Suppressor macrophage (primary cell): ENCODE results near the gene HS3ST2.
A peak's percentile ranks its signal among the peaks of the same experiment; 100 is the strongest.

Source experiments
- DNase-seq, 4 experiments: peaks; one replicate each; pipeline ENCODE4 v3.0.0-alpha.2; 2020 to 2022

Gene HS3ST2

DNA sequence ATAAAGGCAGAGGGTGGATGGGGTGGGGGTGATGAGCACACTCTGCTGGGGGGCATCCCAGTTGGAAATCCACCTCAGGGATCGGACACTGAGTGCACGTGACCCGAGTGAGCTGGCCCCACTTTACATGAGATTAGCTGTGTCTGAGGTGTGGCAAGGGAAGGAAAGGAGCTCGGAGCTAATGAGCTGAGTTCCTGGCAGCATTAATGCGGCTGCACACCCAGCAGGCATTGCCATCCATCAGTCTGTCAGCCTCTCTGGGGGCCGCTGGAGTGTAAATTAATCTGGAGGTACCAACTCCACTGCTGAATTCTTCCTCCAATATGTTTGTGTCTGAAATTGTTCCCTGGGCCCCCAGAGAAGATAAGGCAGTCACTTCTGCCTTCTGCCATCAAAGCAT, 65.5 kb downstream of the HS3ST2 start:
- no peak for DNase-seq

DNA sequence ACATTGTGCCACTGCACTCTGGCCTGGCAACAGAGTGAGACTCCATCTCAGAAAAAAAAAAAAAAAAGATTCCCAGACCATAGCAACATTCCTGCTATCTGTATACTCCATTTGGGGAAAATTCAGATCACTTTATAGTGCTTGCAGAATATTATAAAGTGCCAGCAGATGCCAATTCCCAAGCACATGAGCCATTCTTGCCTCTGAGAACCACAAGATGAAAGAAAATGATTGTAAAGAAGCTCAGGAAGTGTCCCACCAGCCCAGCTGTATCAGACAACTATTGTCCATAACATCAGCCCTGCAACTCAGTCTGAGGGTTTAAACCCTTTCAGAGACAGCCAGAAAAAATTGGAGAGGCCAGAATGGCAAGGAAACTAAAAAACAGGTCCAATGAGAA, 69.0 kb downstream of the HS3ST2 start:
- DNase-seq, result no peak

DNA sequence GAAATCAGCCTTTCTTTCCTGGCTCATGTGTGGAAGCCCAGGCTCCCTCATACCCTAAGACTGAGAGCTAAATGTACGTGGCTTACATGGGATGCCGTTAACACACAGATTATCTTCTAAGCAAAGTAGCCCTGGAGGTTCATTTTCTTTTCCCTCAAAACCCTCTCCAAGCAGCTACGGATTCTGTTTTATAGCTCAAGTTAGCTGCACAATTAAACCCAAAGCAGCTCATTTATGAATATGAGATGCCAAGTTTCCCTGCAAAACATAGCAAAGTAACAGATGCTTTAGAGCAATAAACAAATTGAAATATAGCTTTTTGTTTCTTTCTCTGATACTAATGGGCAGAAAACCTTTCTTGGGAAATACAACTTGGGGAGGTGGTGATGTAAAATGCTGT, 72.0 kb downstream of the HS3ST2 start:
- no peak for DNase-seq

- no peak for DNase-seq
These were observed 73.0 kb downstream of the HS3ST2 start for GRCh38 chr16:22886927-22887326.

DNA sequence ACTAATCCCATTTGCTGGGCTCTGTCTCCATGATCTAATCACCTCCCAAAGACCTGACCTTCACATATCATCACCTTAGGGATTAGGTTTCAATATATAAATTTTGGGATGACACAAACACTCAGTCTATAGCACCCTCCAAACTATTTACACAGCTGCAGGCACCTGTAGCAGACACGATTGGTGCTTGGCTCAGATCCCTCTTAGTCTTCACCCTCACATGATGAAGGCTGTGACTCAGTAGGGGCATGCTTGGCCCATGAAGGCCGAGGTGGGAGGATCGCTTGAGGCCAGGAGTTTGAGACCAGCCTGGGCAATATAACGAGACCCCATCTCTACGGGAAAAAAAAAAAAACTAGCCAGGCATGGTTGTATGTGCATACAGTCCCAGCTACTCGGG, 73.5 kb downstream of the HS3ST2 start:
- no peak for DNase-seq

DNA sequence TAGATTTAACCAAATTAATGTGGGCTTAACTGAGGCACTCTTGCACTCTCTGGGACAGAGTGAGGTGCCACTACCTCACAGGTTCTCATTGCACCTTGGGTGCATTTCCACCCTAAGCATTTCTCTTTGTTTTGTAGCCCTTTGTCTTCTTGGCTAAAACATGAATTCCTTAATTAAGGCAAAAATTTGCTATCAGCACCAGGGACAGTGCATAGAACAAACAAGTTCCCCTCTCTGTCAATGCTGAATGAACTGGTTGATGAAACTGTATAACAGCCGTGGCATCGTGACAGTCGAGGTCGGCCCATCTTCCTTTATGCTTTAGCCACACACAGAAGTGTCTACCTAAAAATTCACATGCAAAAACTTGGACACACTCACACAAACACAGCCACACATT, 74.8 kb downstream of the HS3ST2 start:
- DNase-seq, result peak in 1 of 4 experiments; percentile 13

DNA sequence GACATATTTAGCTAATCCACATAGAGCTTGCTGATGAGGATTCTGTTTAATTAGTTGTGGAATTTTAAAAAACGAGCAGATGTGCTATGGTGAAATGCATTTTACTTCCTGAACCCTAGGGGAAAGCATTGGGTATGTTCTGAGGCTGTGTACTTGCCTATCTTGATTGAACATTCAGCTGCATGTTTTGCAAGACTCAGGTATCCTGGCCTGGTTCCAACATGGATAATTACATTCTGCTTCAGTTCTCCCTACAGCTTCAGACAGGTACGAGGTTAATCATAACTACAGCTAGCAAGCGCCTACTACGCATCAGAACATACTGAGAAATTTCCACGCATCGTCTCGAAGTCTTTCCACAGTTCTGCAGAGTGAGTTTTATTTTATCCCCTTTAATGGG, 77.0 kb downstream of the HS3ST2 start:
- no peak for DNase-seq

DNA sequence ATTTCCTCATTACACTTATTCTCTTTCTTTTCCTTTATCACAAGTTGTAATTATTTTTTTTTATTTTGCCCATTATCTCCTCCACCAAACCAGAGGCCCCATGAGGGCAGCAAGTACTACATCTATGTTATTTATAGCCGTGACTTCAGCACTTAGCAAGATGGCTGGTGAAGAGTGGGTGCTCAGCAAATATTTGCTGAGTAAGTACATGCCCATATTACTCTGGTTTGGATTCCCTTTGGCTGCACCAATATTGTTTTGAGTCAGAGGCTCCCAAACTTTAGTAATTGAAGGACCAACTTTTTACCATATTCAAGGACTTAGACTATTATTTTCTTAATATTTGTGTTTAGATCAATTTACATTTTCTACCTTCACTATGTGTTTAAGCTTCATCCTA, 83.2 kb downstream of the HS3ST2 start:
- DNase-seq, result no peak

GRCh38 chr16:22898131-22898530, 84.2 kb downstream of the HS3ST2 start:
- no peak for DNase-seq

DNA sequence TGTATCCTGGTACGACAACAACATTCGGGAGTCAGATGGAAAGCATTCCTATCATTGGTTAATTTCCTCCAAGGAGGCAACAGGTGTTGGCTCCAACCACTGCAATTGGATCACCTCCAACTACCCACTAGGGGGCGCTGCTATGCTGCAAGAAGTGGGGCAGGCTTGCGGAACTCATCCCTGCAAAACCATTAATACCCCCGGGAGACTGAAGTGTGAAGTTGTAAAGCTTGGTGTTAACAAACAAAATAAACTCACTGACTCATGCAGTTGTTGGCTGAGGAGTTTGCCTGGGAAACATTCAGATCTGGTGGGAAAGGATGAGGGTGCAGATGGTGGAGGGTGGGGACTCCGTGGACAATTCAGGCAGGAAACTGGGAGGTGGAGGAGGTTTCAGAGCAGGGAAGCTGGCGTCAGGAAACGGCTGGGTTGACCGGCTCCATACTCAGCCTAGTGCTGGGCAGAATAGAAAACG, 84.9 kb downstream of the HS3ST2 start:
- DNase-seq, result peak; percentile 79 to 89 (median 81)

- peak in 1 of 4 experiments; percentile 17 for DNase-seq
These were observed 85.6 kb downstream of the HS3ST2 start for GRCh38 chr16:22899567-22899966.

DNA sequence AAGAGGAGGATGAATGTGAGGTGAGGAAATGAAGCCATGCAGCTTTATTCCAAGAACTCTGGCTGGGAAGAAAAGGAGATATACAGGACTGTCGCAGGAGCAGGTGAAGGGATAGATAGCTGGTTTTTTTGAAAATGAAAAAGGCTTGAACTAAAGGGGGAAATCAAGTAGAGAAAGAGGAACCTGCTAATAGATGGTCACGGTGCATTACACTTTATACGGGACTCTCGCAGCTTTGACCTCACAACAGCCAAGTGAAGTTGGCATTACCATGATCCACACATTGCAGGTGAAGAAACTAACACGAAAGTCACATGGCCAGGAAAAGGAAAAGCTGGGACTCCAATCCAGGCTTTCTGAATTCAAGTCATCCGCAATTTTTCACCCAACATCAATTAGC, 86.9 kb downstream of the HS3ST2 start:
- DNase-seq, result no peak

GRCh38 chr16:22901563-22901962, 87.6 kb downstream of the HS3ST2 start:
- DNase-seq, result no peak

DNA sequence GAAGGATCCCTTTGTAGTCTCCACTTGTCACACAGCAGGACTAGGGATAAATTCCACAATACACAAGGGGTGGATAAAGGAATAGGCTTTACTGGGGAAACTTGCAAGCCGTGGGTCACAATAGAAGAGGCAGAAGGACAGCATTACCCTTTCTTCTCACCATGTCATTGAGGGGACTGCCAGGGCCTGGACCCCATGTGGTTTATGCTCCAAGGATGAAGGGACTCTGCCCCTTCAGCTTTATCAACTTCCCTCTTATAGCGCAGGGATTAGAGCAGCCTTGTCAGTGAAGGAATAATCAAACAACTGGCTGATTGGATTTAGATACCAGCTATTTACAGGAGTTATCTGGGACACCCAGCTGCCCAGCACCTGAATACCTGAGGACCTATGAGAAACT, 89.8 kb downstream of the HS3ST2 start:
- no peak for DNase-seq

DNA sequence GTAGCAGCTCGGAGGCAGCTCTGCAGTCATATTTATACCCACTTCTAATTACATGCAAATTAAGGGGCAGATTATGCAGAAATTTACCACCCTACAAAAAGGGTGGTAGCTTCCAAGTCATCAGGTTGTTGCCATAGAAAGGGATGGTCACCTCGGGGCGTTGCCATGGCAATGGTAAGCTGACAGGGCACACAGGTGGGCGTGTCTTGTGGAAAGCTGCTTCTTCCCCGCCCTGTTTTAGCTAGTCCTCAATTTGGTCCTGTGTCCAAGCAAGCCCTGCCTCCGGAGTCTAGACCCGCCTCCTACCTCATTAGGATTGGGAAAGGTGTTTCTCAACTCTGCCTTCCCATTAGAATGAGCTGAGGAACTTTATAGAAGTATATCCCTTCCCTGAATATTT, 98.7 kb downstream of the HS3ST2 start:
- peak in 1 of 4 experiments; percentile 13 for DNase-seq

GRCh38 chr16:22915003-22915402, 101.0 kb downstream of the HS3ST2 start:
- DNase-seq, result no peak

DNA sequence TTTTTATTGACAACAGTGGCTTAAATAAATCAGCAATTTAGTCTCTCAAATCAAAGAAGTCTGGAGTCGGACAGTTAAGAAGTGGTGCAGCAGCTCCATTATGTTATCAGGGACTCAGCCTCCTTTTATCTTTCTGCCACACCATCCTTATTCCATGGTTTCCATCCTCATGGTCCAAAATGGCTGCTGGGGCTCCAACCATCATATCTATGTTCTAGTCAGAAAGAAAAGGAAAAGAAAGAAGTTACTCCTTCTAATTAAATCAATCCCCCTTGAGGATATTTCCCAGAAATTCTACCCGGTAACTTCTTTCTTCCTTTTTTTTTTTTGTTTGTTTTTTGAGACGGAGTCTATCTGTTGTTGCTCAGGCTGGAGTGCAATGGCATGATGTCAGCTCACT, 109.5 kb downstream of the HS3ST2 start:
- DNase-seq, result no peak

DNA sequence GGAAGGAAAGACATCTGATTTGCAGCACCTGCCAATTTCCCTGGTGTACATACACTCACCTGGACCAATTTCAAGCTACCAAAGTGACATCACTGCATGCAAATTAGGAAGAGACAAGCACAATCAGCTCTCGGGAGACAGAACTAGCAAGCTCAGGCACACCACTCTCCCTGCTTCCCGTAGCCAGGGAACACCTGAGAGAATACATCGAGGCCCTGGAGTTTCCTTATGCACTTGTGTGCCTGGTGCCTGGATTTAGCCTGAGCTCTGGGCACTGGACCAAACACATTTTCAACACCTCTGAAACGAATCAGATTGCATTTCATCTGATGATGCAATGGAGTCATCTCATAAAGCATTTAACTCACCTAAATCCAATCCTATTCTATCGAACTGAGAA, 110.5 kb downstream of the HS3ST2 start:
- no peak for DNase-seq

GRCh38 chr16:22926105-22926751, 112.3 kb downstream of the HS3ST2 start:
- no peak for DNase-seq

GRCh38 chr16:22927306-22927705, 113.3 kb downstream of the HS3ST2 start:
- DNase-seq, result no peak

- DNase-seq, result no peak
These were observed 115.0 kb downstream of the HS3ST2 start for GRCh38 chr16:22928882-22929435.

DNA sequence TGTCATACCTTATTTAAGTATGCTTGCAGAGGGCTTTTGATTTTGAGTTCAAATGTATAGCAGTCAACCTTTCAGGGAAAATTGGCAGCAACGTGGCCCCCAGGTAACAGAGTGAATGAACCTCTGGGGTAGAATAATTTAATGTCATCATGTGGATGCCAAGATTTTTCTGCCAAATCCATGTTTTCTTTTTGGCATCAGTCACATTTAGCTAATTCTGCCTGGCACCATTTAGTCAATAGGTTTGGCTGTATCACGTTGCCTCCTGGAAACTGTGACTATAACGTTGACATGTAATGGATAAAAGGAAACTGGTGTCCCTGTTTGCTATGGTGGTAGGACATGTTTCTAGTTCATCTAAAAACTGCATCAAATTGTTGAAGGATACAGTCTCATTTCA, 115.5 kb downstream of the HS3ST2 start:
- no peak for DNase-seq

DNA sequence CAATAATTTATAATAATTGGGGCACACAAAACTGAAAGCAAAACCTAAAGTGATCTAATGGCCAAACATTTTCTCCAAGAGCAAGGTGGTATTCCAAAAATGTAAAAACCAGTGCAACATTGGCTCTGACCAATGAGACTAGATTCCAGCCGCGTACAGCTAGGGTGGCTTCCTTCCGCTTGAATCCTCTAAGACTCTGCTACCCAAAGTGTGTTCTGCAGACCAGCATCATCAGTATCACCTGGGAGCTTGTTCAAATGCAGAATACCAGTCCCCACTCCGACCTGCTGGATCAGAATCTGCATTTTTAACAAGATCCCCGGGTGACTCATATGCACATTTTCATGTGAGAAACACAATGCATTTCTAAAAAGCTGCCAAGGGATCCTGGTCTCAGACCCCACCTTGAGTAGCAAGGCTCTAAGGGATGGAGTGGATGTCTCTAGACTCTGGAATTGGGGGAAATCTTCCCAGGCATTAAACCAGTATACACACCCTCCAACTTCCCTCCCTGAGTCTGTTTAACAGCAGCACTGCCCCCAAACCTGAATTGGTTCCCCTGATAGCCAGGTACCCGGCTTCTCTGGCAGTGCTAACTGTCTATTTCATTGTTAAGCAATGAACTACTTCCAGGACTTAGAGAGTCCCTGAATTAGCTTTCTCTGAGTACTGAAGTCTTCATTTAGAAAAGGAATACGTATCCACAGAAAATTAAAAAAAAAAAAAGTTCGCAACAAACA, 118.2 kb downstream of the HS3ST2 start:
- DNase-seq, result no peak

DNA sequence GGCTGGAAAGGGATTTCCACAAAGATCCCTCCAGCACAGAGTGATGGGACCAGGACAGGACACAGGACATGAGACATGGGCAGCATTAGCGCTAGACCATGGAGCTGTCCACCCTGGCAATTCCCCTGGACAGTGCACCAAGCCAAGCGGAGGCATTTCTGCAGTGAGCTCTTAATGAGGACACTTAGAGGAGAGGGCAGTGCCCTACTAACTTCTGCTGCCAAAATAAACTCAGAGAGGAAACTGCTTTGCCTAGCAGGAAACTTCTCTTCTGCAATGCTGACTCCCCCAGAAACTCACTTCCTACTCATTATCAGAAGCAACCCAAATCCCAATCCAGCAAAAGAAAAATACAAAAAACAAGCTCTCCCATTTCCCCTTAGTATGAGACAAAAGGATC, 119.2 kb downstream of the HS3ST2 start:
- DNase-seq, result peak; percentile 25 to 67 (median 50)
